CD4-positive, alpha-beta T cell treated with Interleukin-17A for 4 hours (primary cell): ENCODE measurements around the gene SLC39A11.

Experiments used
- DNase-seq: peaks from one replicate; pipeline ENCODE4 v3.0.0-alpha.2; 2020; ENCODE audit warnings: mixed read lengths

SLC39A11 gene

DNA sequence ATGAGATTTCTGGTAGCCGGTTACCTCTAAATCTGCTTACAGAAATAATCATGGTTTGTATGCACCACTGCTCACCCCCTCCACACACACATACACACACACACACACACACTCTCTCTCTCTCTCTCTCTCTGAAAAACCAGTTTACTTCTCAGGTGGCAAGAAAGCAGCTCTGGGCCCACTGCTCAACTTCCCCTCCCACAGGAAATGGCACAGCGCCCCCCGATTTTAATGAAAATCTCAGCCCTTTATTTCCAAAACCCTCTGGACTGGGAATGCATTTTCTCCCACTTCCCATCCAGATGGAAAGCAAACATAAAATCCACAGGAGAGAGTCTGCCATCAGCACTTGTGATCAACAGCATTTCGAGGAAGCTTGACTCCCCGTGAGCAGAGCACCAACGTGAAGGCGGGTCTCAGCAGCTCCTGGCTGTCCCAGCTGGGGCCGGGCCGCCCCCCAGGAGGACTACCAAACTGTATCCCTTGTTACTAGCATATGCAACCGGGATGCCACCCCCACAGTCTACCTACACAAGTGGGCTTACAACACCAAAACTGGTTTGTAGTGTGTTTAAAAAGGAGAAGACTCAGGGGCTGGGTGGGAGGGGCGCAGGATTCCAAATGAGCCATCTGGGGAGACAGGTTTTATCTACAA is 121.1 kb downstream of the SLC39A11 start:
- no peak for DNase-seq

DNA sequence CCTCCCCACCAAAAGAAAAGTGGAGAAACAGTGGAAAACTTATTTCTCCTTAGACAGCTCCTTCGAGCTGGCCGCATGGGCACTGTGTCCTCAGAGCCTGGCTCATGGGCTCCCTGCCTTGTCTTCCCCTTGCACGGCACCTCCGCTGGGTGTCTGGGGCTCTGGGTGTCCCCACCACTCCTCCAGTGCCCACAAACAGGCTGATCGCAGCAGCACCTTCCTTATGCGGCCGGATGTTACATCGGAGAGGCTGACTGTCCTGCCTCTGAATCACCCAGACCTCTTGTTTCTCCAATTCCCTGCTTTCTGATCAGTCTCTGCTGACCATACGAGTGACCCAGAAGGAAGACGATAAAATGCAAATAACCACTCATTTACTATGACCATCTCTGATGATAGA is 121.7 kb downstream of the SLC39A11 start:
- no peak for DNase-seq

DNA sequence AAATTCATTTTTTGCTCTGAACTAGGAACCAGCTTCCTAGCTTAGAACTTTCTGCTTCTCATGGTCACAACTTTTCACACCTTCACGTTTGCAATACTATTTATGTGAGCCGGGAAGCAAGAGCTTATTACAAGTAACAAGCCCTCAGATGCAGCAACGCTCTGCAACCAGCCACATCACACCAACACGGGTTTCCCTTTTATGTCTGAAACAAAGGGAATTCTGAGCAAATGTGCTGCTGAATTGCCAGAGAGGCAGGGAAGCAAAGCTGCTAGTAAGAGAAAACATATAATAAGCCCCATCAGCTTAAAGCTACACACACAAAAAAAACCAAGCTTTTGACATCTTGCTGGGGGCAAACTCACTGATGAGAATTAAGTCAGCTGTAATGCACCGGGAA is 122.2 kb downstream of the SLC39A11 start:
- no peak for DNase-seq

DNA sequence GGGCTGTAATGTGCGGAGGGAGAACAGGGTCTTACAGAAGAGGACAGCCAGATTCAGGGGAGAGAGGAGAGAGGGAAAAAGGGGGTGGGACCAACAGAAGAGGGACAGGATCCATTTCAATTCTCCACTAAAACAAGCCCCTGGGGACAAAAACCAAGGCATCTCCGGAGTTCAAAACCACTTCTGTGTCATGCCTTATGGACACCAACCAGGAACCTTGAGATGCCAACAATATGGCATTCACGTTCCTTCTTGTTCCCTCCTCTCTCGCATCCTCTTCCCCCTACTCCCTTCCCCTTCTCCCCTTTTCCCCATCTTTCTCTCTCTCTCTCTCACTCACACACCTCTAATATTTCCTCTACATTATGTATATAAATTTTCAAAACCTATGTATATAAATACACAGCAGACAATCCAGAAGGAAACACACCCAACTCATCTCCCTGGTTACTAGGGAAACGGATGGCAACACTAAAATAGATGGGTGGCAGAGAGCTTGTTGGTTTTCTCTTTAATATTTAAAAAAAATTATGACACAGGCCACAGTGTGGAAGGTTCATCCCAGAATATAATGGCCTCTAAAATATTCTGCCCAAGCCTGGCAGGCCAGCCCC is 123.1 kb downstream of the SLC39A11 start:
- DNase-seq, result no peak

DNA sequence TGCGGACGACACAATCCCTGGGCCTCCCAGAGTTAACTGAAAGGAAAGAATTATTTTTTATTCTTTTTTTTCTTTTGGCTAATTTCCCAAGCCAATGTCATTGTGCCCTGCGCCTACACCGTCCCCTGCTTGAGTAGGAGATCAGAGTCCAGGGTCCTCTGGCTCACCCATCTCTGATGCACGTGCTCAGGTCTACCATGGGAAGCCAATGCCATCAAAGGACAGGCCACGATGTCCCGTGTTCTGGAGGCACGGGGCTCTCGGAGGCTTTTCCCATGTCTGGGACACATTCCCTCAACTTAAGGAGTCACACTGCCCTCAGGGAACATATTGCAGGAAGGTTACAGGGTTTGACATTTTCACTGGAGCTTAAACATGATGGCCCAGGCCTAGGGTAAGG is 123.7 kb downstream of the SLC39A11 start:
- DNase-seq, result no peak

DNA sequence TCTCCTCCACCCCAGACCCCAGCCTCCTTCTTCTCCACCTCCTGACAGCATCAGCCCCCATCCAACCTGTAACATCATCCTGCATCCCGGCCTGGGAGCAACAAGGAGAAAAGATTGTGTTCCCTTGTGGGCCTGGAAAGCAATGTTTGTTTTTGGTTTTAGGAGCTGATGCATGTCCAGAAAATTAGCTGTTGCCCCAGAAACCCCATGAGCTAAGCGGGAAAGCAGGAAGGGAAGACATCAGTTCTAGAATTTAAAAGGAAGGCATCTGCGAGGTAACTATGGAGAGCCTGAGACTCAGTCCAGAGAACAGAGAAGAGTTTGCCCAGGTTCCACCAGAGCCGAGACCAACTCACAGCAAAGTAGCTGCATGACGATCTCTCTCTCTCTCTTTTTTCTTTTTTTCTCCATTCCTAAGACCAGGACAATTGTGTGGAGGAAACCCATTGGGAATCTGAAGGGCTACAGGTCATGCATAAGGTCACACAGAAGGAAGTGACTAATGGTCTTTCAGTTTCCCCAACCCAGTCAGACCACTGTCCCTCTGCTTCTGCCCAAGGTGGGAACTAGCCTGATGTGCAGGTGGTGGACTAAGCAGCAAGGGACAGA is 124.4 kb downstream of the SLC39A11 start:
- DNase-seq, result no peak

DNA sequence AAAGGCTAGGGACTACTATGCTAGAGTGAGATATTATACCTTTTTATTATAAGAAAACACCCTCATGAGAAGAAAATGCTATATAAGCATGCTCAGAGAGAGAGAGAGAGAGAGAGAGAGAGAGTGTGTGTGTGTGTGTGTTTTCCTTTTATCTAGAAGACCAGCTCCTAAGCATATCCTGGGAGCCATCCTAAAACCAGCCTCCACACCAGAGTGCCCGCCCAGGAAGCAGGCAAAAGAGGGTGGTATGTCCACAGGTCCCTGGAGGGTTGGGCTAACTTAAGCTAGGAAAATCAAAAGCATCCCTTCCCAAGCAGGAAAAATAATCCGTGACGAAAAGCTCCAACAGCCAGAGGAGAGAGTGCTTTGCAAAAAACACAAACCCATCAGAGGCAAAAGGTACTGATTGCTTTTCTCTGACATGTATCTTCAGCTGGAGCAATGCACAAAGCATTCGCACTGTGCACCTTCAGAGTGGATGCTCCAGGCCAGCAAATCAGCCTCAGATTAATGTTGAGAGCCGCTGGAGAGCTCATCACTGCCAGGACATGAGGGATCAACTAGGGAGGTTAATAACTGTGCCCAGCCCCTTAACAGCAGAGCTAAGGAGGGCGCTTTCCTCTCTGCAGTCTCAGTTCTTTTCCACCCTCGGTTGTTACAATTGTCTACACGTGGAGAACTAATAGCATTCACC is 125.1 kb downstream of the SLC39A11 start:
- no peak for DNase-seq

DNA sequence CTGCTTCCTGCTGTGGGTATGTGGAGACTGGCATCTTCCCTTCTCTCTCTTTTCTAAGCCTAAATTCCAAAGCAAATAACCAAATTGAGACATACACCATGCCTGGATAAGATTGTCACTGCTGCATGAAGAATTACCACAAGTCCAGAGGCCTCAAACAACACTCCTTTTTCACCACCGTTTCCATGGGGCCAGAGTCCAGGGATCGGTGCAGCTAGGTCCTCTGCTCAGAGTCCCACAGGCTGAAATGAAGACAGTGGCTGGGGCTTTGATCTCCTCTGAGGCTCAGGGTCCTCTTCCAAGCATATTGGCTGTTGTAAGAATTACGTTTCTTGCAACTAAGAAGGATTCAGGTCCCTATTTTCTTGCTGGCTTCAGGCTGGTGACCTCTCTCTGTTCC is 130.4 kb downstream of the SLC39A11 start:
- no peak for DNase-seq

DNA sequence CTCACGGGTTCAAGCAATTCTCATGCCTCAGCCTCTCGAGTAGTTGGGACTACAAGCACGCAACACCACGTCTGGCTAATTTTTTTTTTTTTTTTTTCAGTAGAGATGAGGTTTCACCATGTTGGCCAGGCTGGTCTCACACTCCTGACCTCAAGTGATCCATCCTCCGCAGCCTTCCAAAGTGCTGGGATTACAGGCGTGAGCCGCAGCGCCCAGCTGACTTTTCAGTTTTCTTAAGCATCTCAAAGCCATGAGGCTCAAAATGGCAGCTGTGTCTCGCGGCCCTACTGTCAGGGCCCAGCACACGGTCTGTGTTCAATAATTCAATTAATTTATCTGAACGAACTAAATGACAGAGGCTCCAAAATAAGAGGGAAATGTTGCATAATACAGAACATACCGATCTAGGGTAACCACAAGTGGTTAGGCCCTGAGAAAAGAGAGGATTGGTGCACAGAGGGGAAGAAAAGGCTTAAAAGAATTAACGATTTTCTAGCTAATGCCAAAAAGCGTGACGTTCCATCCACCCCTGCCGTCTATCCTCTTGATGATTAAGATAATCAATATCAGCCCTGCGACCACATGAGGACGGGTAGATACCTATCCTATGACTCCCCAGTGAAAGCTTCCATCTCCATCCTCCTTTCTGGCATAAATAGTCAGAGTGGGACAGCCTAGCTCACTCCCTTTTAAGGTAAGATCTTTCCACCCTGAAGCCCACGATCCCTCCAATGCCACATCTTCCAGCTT is 136.9 kb downstream of the SLC39A11 start:
- no peak for DNase-seq

DNA sequence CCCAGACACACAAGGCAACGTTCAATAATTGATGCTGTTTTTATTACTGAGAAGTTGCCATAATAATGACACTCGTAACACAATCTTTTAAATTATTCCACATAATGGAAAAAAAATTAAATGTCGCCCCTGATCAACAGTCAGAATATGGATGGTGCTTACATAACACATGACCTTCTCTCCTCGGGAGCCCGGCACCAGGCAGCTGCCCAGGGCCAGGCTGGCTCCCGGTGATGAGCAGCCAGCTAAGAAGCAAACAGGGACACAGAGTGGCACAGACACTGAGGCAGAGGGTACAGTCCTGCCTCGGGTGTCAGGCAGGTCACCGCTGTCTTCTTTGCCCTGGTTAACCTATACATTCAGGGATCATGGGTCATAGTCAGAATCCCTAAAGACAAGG is 137.9 kb downstream of the SLC39A11 start:
- DNase-seq, result no peak

DNA sequence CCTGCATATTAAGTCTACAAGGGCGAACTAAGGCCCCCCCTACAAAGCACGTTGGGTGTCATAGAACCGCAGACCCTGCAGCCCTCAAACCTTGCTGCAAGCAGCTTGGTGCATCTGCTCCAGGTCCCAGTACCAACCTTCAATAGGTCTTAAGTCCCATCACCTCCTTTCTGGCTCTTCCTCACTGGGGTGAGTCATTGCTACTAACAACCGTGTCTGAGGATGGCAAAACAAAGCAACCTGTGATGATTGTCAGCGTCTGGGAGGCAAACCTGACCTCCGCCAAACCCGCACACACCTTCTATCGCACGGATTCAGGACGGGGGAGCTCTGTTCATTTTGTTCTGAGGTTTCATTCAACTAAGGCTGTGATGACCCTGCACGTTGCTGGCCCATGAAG is 138.9 kb downstream of the SLC39A11 start:
- no peak for DNase-seq

DNA sequence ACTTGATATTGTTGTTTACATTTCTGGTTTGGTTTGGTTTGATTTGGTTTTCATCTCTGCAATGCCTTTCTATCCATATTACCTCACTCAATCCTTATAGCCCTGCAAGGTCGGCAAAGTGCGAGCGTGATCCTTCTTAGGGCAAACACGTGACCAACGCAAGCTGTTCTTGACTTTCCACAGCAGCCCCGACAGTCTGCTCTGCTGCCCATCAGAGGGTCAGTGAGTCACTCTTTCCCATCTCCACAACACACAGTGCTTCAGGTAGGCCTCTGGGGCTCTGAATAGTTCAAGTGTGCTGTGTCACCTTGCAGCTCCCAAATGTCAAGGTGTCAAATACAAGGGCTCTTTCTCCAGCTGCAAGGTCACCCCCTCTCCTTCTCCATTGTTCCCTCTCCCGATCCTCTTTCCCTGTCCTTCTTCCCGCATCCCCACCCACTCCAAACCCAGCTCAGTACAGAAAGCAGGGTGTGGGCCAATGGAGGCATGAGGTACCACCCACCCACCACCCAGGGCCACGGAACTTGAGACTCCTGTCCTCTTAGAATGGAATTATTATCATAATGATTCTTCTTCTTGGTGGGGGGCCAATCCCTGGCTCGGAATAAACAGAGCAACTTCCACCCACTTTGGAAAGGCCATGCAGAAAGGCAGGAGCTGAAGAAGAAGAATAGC is 139.7 kb downstream of the SLC39A11 start:
- no peak for DNase-seq

DNA sequence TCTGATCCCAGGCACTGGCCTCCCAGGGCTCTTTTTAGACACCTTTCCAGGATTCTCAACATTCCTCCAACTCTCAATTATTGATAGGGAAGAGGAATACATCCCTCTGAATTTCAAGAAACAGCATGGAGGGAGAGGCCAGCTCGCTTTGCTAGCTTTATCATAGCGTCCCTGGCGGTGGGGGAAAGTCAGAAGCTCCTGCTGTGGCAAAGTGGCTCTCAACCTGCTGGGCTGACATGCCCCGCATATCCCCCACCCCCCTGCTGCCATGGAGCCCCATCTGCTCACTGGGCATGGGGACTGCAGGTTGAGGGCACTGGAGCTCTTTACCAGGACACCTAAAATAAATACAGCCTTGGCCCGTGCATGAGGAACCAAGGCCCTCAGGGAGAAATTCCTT is 140.3 kb downstream of the SLC39A11 start:
- DNase-seq, result no peak

DNA sequence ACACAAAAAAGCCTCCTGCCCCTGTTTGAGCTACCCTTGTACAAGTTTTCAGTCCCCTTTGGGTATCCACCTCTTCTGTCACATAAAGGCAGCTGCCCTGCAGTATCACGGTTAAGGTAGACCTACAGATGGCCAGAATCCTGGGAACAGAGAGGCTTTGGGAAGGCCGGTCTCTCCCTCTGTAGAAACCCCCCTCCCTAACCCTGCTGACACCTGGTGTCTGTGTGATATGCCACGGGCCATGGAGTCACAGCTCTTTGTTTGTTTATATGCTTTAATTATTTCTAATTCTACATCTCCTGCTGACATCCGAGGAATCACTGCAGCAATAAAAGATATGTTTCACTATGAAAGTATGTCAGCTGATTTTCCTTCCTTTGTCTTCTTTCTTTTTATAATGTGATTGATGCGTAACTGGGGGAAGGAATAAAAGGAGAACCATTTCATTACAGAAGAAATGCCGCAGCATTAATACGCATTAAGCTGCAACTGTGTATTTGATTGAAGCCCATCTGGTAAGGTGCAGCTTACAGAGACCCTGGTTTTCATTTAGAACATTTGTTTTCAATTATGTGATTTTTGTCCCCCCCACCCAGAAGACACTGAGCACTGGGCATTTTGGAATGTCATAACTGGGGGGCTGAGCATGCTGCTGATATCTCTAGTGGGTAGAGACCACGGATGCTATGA is 142.1 kb downstream of the SLC39A11 start:
- DNase-seq, result no peak

DNA sequence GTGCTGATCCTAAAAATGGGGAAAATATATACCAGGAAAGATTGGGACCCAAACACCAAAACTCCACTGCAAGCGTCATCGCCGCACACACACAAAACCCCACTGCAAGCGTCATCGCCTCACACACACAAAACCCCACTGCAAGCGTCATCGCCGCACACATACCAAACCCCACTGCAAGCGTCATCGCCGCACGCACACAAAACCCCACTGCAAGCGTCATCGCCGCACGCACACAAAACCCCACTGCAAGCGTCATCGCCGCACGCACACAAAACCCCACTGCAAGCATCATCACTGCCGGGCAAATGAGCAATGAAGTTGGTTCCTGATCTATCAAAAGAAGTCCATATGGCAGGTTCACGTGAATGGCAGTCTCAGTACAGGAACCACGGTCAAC is 144.4 kb downstream of the SLC39A11 start:
- DNase-seq, result no peak

DNA sequence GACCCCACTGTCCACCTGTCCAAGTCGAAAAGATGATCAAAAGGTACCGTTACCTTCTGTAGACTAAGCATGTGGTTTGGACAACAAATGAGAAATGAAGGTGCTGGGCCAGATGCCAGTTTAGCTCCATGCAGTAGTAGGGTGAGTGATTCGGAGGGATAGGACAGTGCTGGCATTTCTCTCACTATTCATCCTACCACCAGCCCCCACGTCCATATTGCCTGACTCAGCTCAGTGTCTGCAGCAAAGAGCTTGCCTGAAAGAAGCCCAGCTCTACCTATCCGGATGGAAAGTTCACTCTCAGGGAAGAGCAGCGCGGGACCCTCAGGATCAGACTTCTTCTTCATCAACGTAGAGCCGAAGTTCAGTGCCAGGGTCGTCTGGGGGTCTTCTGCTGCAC is 145.0 kb downstream of the SLC39A11 start:
- no peak for DNase-seq

DNA sequence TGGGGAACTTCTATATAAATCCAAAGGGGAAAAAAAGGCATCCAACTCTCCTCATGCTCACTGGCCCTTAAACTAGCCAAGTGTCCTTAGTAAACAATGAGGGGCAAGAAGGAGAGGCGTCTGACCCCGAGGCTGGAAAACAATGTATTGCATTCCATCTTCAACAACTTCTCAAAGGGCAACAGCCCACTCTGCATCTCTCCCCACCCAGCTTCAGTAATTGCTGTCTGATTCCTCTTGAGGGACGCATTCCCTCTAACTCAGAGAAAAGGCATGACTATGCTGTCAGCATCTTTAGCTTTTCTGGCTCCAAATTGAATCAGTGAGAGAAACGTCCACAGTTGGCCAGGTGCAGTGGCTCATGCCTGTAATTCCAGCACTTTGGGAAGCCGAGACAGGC is 145.8 kb downstream of the SLC39A11 start:
- no peak for DNase-seq

DNA sequence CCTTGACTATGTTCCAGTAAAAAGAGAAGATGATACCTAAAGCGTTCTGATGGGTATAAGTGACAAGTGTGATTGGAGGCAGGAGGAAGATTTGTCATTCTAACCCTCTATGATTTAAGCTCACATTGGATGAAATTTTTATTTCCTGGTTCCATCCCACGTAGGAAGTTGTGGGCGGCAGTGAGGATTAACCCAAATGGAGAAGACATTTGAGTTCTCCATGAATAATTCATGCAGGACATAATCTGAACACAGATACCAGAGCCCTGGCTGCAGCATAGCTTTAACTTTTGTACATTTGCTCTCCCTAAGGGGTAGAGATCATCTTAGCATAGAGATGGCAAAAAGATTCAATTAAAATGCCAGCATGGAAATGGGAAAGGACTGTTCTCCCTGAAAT is 146.3 kb downstream of the SLC39A11 start:
- DNase-seq, result no peak

DNA sequence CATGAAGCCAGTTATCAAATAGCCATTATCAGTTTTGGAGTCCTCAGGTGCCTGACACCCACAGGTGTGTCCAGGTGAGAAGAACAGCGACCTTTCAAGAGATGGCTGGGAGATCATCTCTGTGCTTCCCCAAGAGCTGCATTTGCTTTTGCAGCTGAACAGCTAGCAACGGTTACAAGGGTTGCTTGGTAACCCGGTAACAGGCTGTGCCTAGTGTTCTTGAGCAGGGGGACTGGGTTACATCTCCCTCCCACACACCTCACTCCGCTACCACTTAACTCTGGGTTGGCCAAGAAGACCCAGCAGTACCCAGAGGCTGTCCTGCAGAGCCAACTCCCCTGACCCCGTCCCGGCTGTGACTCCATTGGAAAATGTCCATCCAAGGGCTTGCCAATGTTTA is 147.0 kb downstream of the SLC39A11 start:
- no peak for DNase-seq

DNA sequence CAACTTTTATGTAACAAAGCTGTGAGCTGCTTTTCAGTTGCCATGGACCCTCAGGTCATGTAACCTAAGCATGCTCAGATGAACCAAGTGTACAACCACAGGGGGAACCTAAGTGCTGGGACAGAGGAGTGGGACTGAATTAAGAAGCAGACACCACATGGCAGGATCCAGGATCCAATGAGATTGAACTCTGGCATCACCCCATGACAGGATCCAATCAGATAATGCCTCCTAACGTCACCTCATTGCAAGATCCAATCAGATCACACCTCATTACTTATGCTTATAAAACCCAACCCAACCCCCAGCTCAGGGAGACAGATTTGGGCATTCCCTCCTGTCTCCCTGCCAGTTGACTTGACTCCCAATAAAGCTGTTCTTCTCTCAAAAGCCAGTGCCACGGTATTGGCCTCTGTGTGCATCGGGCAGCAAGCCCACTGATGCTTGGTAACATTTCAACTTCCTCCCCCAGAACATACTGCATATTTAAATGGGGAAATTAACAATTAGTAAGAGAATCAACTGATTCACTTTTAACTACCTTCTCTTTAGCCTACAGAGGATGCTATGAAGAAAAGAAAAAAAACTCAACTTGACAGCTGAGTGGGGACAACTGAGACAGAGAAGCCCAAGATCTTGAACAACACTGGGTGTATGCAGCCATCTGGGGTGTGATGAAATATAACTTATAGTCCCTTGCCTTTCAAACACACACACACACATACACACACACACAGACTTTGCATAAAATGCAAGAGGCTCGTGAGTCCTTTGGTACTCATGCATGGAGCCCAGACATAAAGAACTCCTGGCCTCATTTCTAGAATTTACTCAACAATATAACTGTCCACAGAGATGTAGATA is 148.4 kb downstream of the SLC39A11 start:
- no peak for DNase-seq

DNA sequence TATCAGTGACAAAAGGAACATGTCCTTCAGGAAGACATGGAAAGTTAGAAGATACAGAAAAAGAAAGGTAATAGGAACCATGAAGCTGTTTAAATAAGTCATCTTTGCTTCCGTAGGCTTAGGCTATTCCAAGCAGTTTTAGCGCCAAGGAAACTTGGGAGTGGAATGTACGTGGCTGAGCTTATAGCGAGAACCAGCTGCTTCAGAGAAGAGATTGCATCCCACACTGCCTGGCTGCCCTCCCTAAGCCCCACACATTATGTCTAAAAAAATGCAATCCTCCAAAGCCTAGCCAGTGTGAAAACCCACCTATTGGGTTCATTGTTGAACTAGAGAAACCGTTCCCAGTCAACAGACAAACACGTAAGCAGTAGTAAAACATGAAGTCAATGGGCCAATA is 149.9 kb downstream of the SLC39A11 start:
- DNase-seq, result no peak
